NCI-H345 treated with DMSO at 0.1 percent for 48 hours (cell line): ENCODE measurements around the gene EEF1A1.
"Not testable (repeated sequence)": the region's sequence is repeated elsewhere in the genome, so short reads cannot be mapped to it uniquely, and the experiment has no call there.

ENCODE experiments used
- DNase-seq: peaks from one replicate; lab custom pipeline; 2025; ENCODE audit not compliant: unreplicated experiment; lab: John Stamatoyannopoulos, UW

The EEF1A1 gene

GRCh38 chr6:73506246-73506645 is 14.6 kb downstream of the EEF1A1 start:
- DNase-seq = no peak

- DNase-seq = not testable (repeated sequence)
These were observed 15.1 kb downstream of the EEF1A1 start for GRCh38 chr6:73505705-73506104.

GRCh38 chr6:73505142-73505541 is 15.7 kb downstream of the EEF1A1 start:
- no peak for DNase-seq

GRCh38 chr6:73504160-73504559 is 16.7 kb downstream of the EEF1A1 start:
- no peak for DNase-seq

- DNase-seq = no peak
These were observed 17.6 kb downstream of the EEF1A1 start for GRCh38 chr6:73503027-73503772.

- DNase-seq = no peak
These were observed 22.9 kb downstream of the EEF1A1 start for GRCh38 chr6:73497915-73498314.

GRCh38 chr6:73491377-73491776 is 29.5 kb downstream of the EEF1A1 start:
- DNase-seq = no peak

- no peak for DNase-seq
These were observed 33.4 kb downstream of the EEF1A1 start for GRCh38 chr6:73487473-73487872.

- DNase-seq = no peak
These were observed 36.4 kb downstream of the EEF1A1 start for GRCh38 chr6:73484438-73484837.

- DNase-seq = no peak
These were observed 38.9 kb downstream of the EEF1A1 start for GRCh38 chr6:73481969-73482368.

GRCh38 chr6:73477407-73477806 is 43.4 kb downstream of the EEF1A1 start:
- DNase-seq = no peak

GRCh38 chr6:73476723-73477122 is 44.1 kb downstream of the EEF1A1 start:
- no peak for DNase-seq

- DNase-seq = no peak
These were observed 49.0 kb downstream of the EEF1A1 start for GRCh38 chr6:73471686-73472290.
